Endothelial cell of hepatic sinusoid (primary cell): ENCODE results near the gene MIA3.

Experiments
- in situ Hi-C: cut with HindIII; loops from 2 replicates; pipeline ENCODE4 v1.10.0; 2017; ENCODE audit warnings: low sequenced_read_pairs

The MIA3 gene

GRCh38 chr1:222620566-222620965 is 2.7 kb downstream of the MIA3 start:
- in situ Hi-C loops: no loop called here

DNA sequence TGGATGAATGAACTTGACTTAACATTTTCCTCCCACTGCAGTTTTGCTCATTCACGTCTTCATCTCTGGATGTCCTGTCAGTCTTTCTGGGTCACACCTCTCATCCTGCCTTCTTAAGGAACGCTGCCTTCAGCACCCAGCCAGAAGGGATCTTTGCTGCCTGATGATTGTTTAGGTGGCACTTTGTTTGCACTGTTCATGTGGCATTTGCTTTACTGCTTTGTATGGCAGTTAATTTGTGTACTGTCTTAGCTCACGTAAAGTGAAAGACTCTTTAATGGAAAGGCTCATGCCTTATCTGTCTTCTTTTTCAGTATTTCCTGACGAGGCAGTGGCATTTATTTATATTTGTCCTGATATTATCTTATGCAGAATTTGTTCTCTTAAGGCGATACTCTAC is 4.9 kb downstream of the MIA3 start:
- in situ Hi-C loops: no loop called here

DNA sequence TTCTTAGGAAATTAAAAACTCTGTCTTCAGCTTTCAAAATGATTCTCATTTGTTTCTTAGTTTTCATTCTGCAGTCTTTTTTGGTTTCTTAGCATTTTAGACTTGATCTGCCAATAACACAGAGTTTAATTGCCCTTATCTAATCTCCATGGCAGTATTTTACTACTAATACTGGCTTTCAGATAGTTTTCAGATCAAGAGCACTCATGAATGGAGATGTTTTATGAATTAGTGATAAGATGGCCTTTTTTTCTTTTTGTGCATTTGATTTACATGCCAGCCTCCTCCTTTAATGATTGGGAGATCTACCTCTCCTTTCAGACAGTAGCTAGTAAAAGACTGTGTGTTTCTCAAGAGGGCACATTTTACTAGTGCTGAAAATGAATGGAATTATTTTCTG is 5.6 kb downstream of the MIA3 start:
- in situ Hi-C loops: no loop called here

DNA sequence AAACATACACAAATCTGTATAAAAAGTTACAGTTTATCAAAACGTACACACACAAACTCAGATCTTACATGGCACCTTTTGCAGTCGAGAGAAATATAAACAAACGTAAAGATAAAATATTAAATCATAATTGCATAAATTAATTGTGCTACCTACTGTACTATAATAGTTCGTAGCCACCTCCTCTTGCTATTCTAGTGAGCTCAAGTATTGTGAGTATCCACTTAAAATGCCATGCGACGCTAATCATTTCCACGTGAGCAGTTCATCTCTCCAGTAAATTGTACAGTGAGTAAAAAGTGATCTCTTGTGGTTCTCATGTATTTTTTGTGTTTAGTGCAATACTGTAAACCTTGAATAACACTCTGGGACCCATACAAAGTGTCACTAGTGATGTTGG is 6.3 kb downstream of the MIA3 start:
- in situ Hi-C loops: no loop called here

DNA sequence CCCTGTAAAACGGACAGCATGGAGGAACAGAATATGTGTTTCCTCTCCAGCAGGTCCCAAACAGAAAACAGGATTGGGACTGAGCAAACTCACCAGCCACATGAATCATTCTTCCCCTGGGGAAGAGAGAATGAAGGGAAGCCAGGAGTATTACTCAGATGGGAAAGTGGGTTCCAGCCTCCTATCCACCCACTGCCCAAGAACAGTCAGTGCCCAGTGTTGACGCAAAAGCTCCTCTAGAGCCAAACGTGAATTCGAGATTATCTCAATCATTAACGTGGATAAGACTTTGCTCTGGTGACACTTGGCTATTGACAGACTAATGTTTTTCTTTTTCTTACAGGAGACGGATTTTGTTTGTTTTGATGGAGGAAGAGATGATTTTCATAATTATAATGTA is 9.3 kb downstream of the MIA3 start:
- in situ Hi-C loops: no loop called here

- in situ Hi-C loops: no loop called here
These were observed 12.1 kb downstream of the MIA3 start for GRCh38 chr1:222629921-222630535.

GRCh38 chr1:222631611-222632208 is 13.8 kb downstream of the MIA3 start:
- in situ Hi-C loops: no loop called here

DNA sequence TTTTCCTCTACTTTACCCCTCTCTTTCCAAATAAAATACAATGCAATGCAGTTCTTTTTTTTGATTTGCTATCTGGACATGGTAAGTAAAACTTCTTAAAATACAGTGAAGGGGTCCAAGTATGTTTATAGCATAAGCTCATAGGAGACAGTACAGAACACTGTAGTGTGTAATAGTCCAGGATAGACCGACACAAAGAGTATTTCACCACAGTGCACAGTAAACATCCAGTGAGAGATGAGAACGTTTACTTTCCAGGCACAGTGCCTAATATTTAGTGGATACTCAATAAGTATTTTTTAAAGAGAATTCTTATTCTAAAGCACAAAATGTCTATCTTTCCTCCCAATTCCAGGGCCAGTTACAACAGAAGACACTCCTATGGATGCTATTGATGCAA is 14.9 kb downstream of the MIA3 start:
- in situ Hi-C loops: no loop called here

DNA sequence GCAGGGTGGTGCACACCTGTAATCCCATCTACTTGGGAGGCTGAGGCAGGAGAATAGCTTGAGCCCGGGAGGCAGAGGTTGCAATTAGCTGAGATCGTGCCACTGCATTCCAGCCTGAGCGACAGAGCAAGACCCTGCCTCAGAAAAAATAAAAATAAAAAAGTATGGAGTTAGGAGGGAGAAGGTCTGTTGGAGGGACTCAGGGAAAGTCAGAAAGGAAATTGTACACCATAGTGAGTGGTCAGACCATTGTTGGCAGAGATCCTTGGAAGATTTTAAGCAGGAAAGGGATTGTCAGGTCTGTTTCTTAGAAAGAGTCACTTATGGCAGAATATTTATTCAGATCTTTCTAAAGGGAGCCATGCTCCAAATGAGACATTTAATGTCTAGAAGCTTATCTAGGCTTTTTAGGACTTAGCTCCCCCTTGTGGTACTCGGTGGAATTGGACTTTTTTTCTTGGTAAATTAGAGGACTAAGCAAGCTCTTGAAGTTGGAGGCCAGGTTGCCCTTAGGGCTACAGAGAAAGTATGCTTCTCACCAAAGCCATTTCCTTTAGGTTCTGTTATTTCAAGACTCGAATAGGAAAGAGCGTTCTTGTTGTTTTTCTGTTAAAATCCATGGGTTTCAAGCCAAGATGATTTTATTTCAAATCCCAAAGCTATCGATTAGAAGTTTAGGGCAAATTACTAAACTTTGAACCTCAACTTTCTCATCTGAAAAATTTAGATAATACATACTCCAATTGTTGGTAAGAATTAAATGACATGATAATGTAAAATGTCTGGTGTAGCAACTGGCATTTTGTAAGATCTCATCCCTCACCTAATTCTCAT is 16.5 kb downstream of the MIA3 start:
- in situ Hi-C loops: no loop called here

DNA sequence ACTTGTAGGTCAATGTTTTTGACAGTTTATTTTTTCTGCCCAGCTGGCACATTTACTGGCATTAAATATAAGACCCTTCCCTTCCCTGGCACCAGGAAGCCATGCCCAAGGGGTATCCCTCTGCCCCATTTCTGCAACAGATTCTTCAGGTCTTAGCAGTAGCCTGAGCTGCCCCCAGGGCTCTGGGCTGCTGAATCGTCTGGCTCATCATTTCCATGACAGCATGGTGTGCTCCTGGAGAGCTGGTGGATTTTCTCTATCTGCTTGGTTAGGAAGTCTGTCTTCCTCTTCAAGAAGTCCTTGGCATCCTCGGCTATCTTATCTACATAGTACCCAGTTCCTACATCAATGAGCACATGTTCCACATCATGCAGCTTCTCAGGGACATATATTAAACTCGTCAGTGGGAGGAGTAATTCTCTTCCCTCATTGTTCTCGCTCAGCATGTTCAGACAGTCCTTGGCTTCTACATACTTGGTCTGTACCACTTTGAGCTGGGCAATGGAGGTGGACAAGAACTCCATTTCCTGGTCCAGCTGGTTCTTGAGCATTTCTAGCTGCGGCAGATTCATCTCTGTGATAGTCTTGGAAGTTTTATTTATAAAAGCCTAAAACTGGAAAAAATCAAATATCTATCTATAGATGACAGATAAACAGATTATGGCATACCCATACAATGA is 23.5 kb downstream of the MIA3 start:
- in situ Hi-C loops: no loop called here

GRCh38 chr1:222642468-222642867 is 24.6 kb downstream of the MIA3 start:
- in situ Hi-C loops: no loop called here

DNA sequence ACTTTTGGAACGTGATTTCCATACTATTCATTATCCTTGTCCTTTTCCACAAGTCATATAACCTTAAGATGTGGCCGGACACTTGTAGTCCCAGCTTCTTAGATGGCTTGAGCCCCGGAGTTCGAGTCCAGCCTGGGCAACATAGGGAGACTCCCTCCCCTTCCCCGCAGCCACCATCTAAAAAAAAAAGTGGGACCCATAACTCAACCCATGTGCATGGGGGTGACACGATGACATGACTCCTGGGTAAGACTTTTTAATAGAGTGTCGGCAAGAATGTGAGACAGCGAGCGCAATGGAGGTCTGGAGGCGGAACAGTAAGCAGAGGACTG is 25.7 kb downstream of the MIA3 start:
- in situ Hi-C loops: no loop called here

- in situ Hi-C loops: no loop called here
These were observed 26.2 kb downstream of the MIA3 start for GRCh38 chr1:222643938-222644635.

- in situ Hi-C loops: no loop called here
These were observed 26.7 kb downstream of the MIA3 start for GRCh38 chr1:222644636-222644980.

DNA sequence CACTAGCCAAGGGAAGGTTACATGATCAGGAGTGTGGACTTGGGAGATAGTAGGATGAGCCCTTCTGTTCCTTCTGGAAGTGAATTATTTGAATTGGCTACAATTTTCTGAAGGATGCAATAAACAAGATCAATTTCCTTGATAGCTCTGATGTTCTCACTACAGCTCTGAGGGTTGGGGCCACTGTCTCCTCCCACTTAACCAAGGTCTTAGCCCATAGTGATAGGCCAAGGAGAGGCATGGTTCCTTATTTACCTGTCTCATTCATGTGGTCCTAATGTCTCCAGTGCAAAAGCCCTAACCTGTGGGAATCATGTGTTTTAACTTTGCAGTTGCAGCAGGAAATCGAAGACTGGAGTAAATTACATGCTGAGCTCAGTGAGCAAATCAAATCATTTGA is 34.8 kb downstream of the MIA3 start:
- in situ Hi-C loops: loop anchor here (5.0 kb wide), 2 partner anchors 35 kb away; partner anchors contain the start of gene MIA3

- in situ Hi-C loops: loop anchor here (5.0 kb wide), 2 partner anchors 34 to 36 kb away; partner anchors contain the start of gene MIA3
These were observed 35.4 kb downstream of the MIA3 start for GRCh38 chr1:222653178-222653827.

DNA sequence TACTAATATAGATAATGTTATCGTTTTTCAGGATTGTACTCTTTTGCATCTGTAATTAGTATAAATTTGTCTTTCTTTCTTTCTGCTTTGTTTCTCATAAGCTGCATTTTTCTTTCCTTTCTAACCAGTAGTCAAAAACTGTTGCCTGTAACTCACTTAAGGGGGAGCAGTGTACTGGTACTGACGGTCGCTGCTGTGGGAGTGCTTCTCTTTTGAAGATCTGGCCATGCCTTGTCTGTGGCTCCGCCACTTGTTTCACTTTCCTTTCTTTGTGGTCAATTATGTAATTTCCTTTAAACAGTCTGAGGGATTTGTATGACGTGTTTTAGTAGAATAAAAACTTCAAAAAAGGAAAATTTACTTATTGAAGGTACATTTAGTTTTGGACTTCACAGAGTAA is 37.0 kb downstream of the MIA3 start:
- in situ Hi-C loops: loop anchor here (5.0 kb wide), 2 partner anchors 32 to 38 kb away; partner anchors contain the start of gene MIA3

DNA sequence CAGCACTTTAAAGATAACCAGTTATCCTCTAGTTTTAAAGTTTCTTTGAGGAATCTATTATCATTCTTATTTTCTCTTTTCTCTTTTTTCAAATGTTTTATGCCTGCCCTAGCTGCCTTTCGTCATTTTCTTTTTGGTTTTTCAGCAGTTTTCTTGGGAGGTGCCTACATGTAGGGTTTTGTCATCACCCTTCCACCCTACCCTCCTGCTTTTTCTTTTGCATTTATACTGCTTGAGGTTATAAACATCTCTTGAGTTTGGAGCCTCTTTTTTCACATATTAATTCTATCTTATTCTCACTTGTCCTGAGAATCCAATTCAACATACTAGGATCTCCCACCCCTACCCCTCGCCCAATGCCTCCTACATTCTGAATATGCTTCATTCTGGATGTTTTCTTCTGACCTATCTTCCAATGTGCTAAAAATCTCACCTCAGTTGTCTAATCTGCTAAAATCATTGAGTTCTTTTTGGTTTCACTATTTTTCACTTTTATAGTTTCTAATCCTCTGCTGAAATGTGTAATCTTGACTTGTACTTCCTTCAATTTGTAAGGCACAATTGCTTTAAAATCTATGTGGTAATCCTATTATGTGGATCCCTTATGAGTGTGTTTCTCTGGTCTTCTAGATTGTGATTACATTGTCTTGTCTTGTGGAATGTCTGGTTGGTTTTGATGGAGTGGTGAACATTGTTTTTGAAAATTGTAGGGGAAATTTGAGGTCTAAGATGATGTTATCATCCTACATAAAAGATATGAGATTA is 38.7 kb downstream of the MIA3 start:
- in situ Hi-C loops: no loop called here

GRCh38 chr1:222657899-222658298 is 40.0 kb downstream of the MIA3 start:
- in situ Hi-C loops: no loop called here

- in situ Hi-C loops: no loop called here
These were observed 45.6 kb downstream of the MIA3 start for GRCh38 chr1:222663431-222663934.
